ENCODE results near the gene ERGIC1.

ERGIC1 gene

GRCh38 chr5:172983542-172984243 lies 149.6 kb downstream of the ERGIC1 start, which contains the start of gene ATP6V0E1:
Gene ATP6V0E1, plus strand, starts transcription at chr5:172983771. Its CDS starts 90 bp downstream, at chr5:172983861.
- no CpG with 5 or more reads among the region's 49 CpGs for WGBS (ENCODE audit: insufficient coverage, insufficient read length)
- H3K4me3 ChIP-seq (ENCODE audit: low read length) = peak within 1 kb of the TSS; percentile 95
- H3K36me3 ChIP-seq (ENCODE audit: control insufficient read depth, insufficient read depth, low read length) = no peaks in the 10 kb centered on the region
- H3K9me3 ChIP-seq (ENCODE audit: control insufficient read depth, insufficient read depth, low read length) = no peaks in the 10 kb centered on the region
- H3K27ac ChIP-seq (ENCODE audit: low read length) = no peak within 1 kb of the TSS
- no peaks in the 10 kb centered on the region for H3K27me3 ChIP-seq (ENCODE audit: control insufficient read depth, insufficient read depth, low read length)
- DNase-seq (ENCODE audit: low read depth, low spot score) = peak; percentile 85
- H3K4me1 ChIP-seq (ENCODE audit: control insufficient read depth, insufficient read depth, low read length) = no peaks in the 10 kb centered on the region

DNA sequence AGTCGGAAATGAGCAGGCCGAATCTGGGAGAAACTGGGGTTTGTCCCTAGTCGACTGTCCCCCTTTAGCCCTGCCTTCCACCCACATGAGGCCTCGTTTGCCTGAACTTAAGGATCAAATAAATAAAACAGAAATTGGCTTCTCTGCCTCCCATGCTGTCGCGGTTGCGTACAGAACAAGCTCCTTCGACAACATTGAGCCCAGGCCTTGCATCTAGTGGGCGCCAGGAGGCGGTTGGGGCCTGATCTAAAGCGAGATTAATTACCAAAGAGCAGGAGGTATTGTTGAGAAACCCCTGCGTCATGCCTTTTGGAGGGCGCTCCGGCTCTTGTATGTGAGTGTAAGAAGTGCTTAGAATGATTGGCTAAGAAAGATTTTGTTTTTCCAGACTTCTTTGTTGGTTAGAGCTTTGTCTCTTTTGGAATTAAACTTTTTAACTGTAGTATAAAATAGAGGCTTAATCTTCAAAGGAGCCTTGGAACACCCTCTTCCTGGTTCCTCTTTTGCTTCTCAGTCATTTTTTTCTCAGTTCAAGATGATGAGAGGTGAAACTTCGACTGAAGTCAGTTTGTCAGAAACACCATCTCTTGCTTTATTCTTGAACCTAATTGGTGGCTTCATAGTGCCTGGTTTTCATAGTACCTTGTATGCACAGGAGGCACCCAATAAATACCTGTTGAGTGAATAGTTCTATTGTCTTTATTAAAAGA lies 150.3 kb downstream of the ERGIC1 start:
- H3K9me3 ChIP-seq (ENCODE audit: control insufficient read depth, insufficient read depth, low read length) = no peaks in the 10 kb centered on the region
- DNase-seq (ENCODE audit: low read depth, low spot score) = no peak
- peak overlapping the region; percentile 95; the same call in 1 of the 2 replicates for H3K4me3 ChIP-seq (ENCODE audit: low read length)
- H3K4me1 ChIP-seq (ENCODE audit: control insufficient read depth, insufficient read depth, low read length) = no peaks in the 10 kb centered on the region
- H3K27me3 ChIP-seq (ENCODE audit: control insufficient read depth, insufficient read depth, low read length) = no peaks in the 10 kb centered on the region
- no peak overlapping the region for H3K27ac ChIP-seq (ENCODE audit: low read length)
- no CpG with 5 or more reads among the region's 15 CpGs for WGBS (ENCODE audit: insufficient coverage, insufficient read length)
- H3K36me3 ChIP-seq (ENCODE audit: control insufficient read depth, insufficient read depth, low read length) = no peaks in the 10 kb centered on the region

- Histone ChIP-seq H3K4me3 (ENCODE audit: low read length) (no peak overlapping the region), H3K27me3 (ENCODE audit: control insufficient read depth, insufficient read depth, low read length) (no peaks in the 10 kb centered on the region), H3K4me1 (ENCODE audit: control insufficient read depth, insufficient read depth, low read length) (no peaks in the 10 kb centered on the region), H3K27ac (ENCODE audit: low read length) (no peak overlapping the region), H3K36me3 (ENCODE audit: control insufficient read depth, insufficient read depth, low read length) (no peaks in the 10 kb centered on the region), H3K9me3 (ENCODE audit: control insufficient read depth, insufficient read depth, low read length) (no peaks in the 10 kb centered on the region)
- no peak for DNase-seq (ENCODE audit: low read depth, low spot score)
Observed at GRCh38 chr5:172985596-172985995, 151.5 kb downstream of the ERGIC1 start.

DNA sequence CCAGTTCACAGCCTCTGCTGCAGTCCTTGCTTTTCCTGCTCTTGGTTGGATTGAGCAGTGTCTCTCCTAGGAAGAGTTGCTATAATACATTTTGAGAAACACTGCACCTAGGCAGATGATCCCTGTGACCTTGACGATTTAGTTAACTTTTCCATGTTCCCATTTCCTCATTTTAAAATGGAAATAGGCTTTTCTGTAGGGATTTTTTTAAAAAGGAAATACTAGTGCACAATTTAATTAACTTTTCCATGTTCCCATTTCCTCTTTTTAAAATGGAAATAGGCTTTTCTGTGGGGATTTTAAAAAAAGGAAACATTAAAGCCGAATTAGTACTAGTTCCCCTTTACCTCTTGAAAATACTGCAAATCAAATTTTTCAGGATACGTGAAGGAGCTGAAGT lies 154.2 kb downstream of the ERGIC1 start:
- H3K36me3 ChIP-seq (ENCODE audit: control insufficient read depth, insufficient read depth, low read length) = no peaks in the 10 kb centered on the region
- no peaks in the 10 kb centered on the region for H3K4me1 ChIP-seq (ENCODE audit: control insufficient read depth, insufficient read depth, low read length)
- no peak for DNase-seq (ENCODE audit: low read depth, low spot score)
- no peak overlapping the region for H3K27ac ChIP-seq (ENCODE audit: low read length)
- no CpG with 5 or more reads among the region's 3 CpGs for WGBS (ENCODE audit: insufficient coverage, insufficient read length)
- no peaks in the 10 kb centered on the region for H3K9me3 ChIP-seq (ENCODE audit: control insufficient read depth, insufficient read depth, low read length)
- H3K4me3 ChIP-seq (ENCODE audit: low read length) = no peak overlapping the region
- H3K27me3 ChIP-seq (ENCODE audit: control insufficient read depth, insufficient read depth, low read length) = no peaks in the 10 kb centered on the region

- DNase-seq (ENCODE audit: low read depth, low spot score) = no peak
- H3K36me3 ChIP-seq (ENCODE audit: control insufficient read depth, insufficient read depth, low read length) = no peaks in the 10 kb centered on the region
- H3K9me3 ChIP-seq (ENCODE audit: control insufficient read depth, insufficient read depth, low read length) = no peaks in the 10 kb centered on the region
- no peak overlapping the region for H3K27ac ChIP-seq (ENCODE audit: low read length)
- no peak overlapping the region for H3K4me3 ChIP-seq (ENCODE audit: low read length)
- no peaks in the 10 kb centered on the region for H3K4me1 ChIP-seq (ENCODE audit: control insufficient read depth, insufficient read depth, low read length)
- H3K27me3 ChIP-seq (ENCODE audit: control insufficient read depth, insufficient read depth, low read length) = no peaks in the 10 kb centered on the region
- no CpG with 5 or more reads among the region's 8 CpGs for WGBS (ENCODE audit: insufficient coverage, insufficient read length)
Observed at GRCh38 chr5:172990776-172991175, 156.7 kb downstream of the ERGIC1 start.

- no peak overlapping the region for H3K4me3 ChIP-seq (ENCODE audit: low read length)
- no peaks in the 10 kb centered on the region for H3K9me3 ChIP-seq (ENCODE audit: control insufficient read depth, insufficient read depth, low read length)
- DNase-seq (ENCODE audit: low read depth, low spot score) = no peak
- H3K27ac ChIP-seq (ENCODE audit: low read length) = no peak overlapping the region
- no CpG with 5 or more reads among the region's 2 CpGs for WGBS (ENCODE audit: insufficient coverage, insufficient read length)
- H3K4me1 ChIP-seq (ENCODE audit: control insufficient read depth, insufficient read depth, low read length) = no peaks in the 10 kb centered on the region
- no peaks in the 10 kb centered on the region for H3K36me3 ChIP-seq (ENCODE audit: control insufficient read depth, insufficient read depth, low read length)
- H3K27me3 ChIP-seq (ENCODE audit: control insufficient read depth, insufficient read depth, low read length) = no peaks in the 10 kb centered on the region
Observed at GRCh38 chr5:172994405-172994804, 160.4 kb downstream of the ERGIC1 start.

GRCh38 chr5:172999372-172999973 lies 165.4 kb downstream of the ERGIC1 start:
- no peak overlapping the region for H3K27ac ChIP-seq (ENCODE audit: low read length)
- no peaks in the 10 kb centered on the region for H3K9me3 ChIP-seq (ENCODE audit: control insufficient read depth, insufficient read depth, low read length)
- no CpG with 5 or more reads among the region's 3 CpGs for WGBS (ENCODE audit: insufficient coverage, insufficient read length)
- no peak for DNase-seq (ENCODE audit: low read depth, low spot score)
- no peak overlapping the region for H3K4me3 ChIP-seq (ENCODE audit: low read length)
- H3K36me3 ChIP-seq (ENCODE audit: control insufficient read depth, insufficient read depth, low read length) = no peaks in the 10 kb centered on the region
- H3K4me1 ChIP-seq (ENCODE audit: control insufficient read depth, insufficient read depth, low read length) = no peaks in the 10 kb centered on the region
- H3K27me3 ChIP-seq (ENCODE audit: control insufficient read depth, insufficient read depth, low read length) = no peaks in the 10 kb centered on the region

- Histone ChIP-seq H3K4me1 (ENCODE audit: control insufficient read depth, insufficient read depth, low read length) (no peaks in the 10 kb centered on the region), H3K9me3 (ENCODE audit: control insufficient read depth, insufficient read depth, low read length) (no peaks in the 10 kb centered on the region)
Observed at GRCh38 chr5:172999974-173000373, 165.9 kb downstream of the ERGIC1 start.

GRCh38 chr5:173001229-173001841 lies 167.3 kb downstream of the ERGIC1 start:
- Histone ChIP-seq H3K27me3 (ENCODE audit: control insufficient read depth, insufficient read depth, low read length) (no peaks in the 10 kb centered on the region), H3K4me3 (ENCODE audit: low read length) (no peak overlapping the region), H3K4me1 (ENCODE audit: control insufficient read depth, insufficient read depth, low read length) (no peaks in the 10 kb centered on the region), H3K36me3 (ENCODE audit: control insufficient read depth, insufficient read depth, low read length) (no peaks in the 10 kb centered on the region), H3K9me3 (ENCODE audit: control insufficient read depth, insufficient read depth, low read length) (no peaks in the 10 kb centered on the region), H3K27ac (ENCODE audit: low read length) (no peak overlapping the region)
- WGBS (ENCODE audit: insufficient coverage, insufficient read length) = no CpG with 5 or more reads among the region's 9 CpGs
- no peak for DNase-seq (ENCODE audit: low read depth, low spot score)

More at GRCh38 chr5:172999974-173000373, 165.9 kb downstream of the ERGIC1 start:
- H3K27me3 ChIP-seq (ENCODE audit: control insufficient read depth, insufficient read depth, low read length) = no peaks in the 10 kb centered on the region
- no peak for DNase-seq (ENCODE audit: low read depth, low spot score)
- H3K4me3 ChIP-seq (ENCODE audit: low read length) = no peak overlapping the region
- no peak overlapping the region for H3K27ac ChIP-seq (ENCODE audit: low read length)
- no CpG with 5 or more reads among the region's 1 CpG for WGBS (ENCODE audit: insufficient coverage, insufficient read length)
- H3K36me3 ChIP-seq (ENCODE audit: control insufficient read depth, insufficient read depth, low read length) = no peaks in the 10 kb centered on the region
